HCT116 (cell line): ENCODE measurements around the gene CIDEA. TPM values are rescaled to one million over a fixed set of nuclear protein-coding genes. Genes with fewer than 3 reads are reported as not detected.

ENCODE experiments used
- ATAC-seq: fragments of 200-7000 bp; cut with Tn5 transposase; 2 replicates; pipeline ENCODE4 v1.9.1; 2020; ENCODE audit warnings: mild to moderate bottlenecking, moderate library complexity
- BruUV-seq: library from RNA; stranded (reverse); fragments of 400-500 nt; replicated peaks from 2 replicates; lab custom pipeline; 2021; lab: Mats Ljungman, UMichigan
- CTCF ChIA-PET: fragments of 300-600 bp; sonication (Branson Sonifier 250); formaldehyde crosslinking; loops from one replicate; lab custom pipeline; 2021; ENCODE audit warnings: antibody characterized with exemption; lab: Charles Lee
- POLR2A ChIA-PET: fragments of 300-600, 350-600 bp; sonication (Branson Sonifier 250); formaldehyde crosslinking; loops from one replicate; lab custom pipeline; 2021; ENCODE audit warnings: antibody characterized with exemption; lab: Charles Lee
- RAD21 ChIA-PET, 2 experiments: fragments of 300-600 bp; sonication (Branson Sonifier 250); formaldehyde crosslinking; loops; one replicate each; lab custom pipeline; 2023; ENCODE audit warnings: low total read pairs in 2 of 2; ENCODE audit not compliant: uncharacterized antibody in 2 of 2, unreplicated experiment in 2 of 2, low non-redundant PET in 1 of 2; lab: Charles Lee
- DNase-seq: peaks from one replicate; pipeline ENCODE4 v3.0.0-alpha.2; 2010; ENCODE audit warnings: low read depth, low spot score
- H2AFZ ChIP-seq: fragments of 200-600 bp; shearing (Covaris generic), sonication (generic); 2 replicates; pipeline ENCODE4 v1.6.1; 2017; ENCODE audit warnings: low read depth, mixed run types, mixed read lengths, antibody characterized with exemption, low read length; ENCODE audit not compliant: poor library complexity, severe bottlenecking
- H3K27ac ChIP-seq: 2 replicates; pipeline ENCODE4 v1.5.1; 2012; ENCODE audit warnings: low read depth, low read length
- H3K27me3 ChIP-seq: fragments of 200-600 bp; sonication (generic); 2 replicates; pipeline ENCODE4 v1.6.1; 2016; ENCODE audit warnings: mixed run types, low read length, mixed read lengths; ENCODE audit not compliant: insufficient read depth
- H3K36me3 ChIP-seq, 2 experiments: fragments of 200-500 bp in 1 of 2; fragments of 200-600 bp in 1 of 2; sonication (Bioruptor generic) in 1 of 2; sonication (generic) in 1 of 2; 2 replicates each; pipeline versions ENCODE4 v1.5.1 to v1.6.1; 2014 to 2016; ENCODE audit warnings: low read length in 2 of 2, inconsistent platforms in 1 of 2, mixed read lengths in 1 of 2, mixed run types in 1 of 2; ENCODE audit not compliant: insufficient read depth in 2 of 2, control insufficient read depth in 1 of 2
- H3K4me1 ChIP-seq, 2 experiments: fragments of 200-600 bp in 1 of 2; sonication (generic) in 1 of 2; 2 replicates each; pipeline versions ENCODE4 v1.5.1 to v1.6.1; 2012 to 2017; ENCODE audit warnings: low read length in 2 of 2, inconsistent platforms in 1 of 2, mild to moderate bottlenecking in 1 of 2, mixed read lengths in 1 of 2, mixed run types in 1 of 2, moderate library complexity in 1 of 2; ENCODE audit not compliant: insufficient read depth in 2 of 2, control insufficient read depth in 1 of 2
- H3K4me2 ChIP-seq: fragments of 200-600 bp; sonication (generic); 2 replicates; pipeline ENCODE4 v1.6.1; 2017; ENCODE audit warnings: mixed run types, low read length, mixed read lengths
- H3K4me3 ChIP-seq, 2 experiments: fragments of 200-600 bp in 1 of 2; sonication (generic) in 1 of 2; replicated peaks in 1 of 2; 2 replicates each; pipeline ENCODE4 v1.5.1; 2011 to 2016; ENCODE audit warnings: low read length in 2 of 2, control low read depth in 1 of 2, low read depth in 1 of 2, mild to moderate bottlenecking in 1 of 2, mixed read lengths in 1 of 2, mixed run types in 1 of 2
- H3K79me2 ChIP-seq: fragments of 200-600 bp; sonication (generic); 2 replicates; pipeline ENCODE4 v1.6.1; 2017; ENCODE audit warnings: mild to moderate bottlenecking, mixed run types, low read length, moderate library complexity, mixed read lengths; ENCODE audit not compliant: insufficient read depth
- H3K9ac ChIP-seq: fragments of 200-600 bp; sonication (generic); 2 replicates; pipeline ENCODE4 v1.6.1; 2016; ENCODE audit warnings: low read length, mixed read lengths
- H3K9me2 ChIP-seq: fragments of 200-600 bp; sonication (generic), shearing (Covaris generic); 2 replicates; pipeline ENCODE4 v1.6.1; 2017; ENCODE audit warnings: mixed run types, mild to moderate bottlenecking, moderate library complexity; ENCODE audit not compliant: insufficient read depth
- H3K9me3 ChIP-seq, 2 experiments: fragments of 200-500 bp in 1 of 2; fragments of 200-600 bp in 1 of 2; sonication (Bioruptor generic) in 1 of 2; sonication (generic) in 1 of 2; 2 replicates each; pipeline ENCODE4 v1.6.1; 2014 to 2017; ENCODE audit warnings: low read length in 2 of 2, mixed read lengths in 2 of 2, inconsistent platforms in 1 of 2, low read depth in 1 of 2, mild to moderate bottlenecking in 1 of 2, mixed run types in 1 of 2, moderate library complexity in 1 of 2; ENCODE audit not compliant: control insufficient read depth in 1 of 2, insufficient read depth in 1 of 2
- H4K20me1 ChIP-seq: fragments of 200-600 bp; sonication (generic), shearing (Covaris generic); 2 replicates; pipeline ENCODE4 v1.6.1; 2017; ENCODE audit warnings: mixed run types, mild to moderate bottlenecking, moderate library complexity; ENCODE audit not compliant: insufficient read depth
- EGR1 ChIP-seq: IDR thresholded peaks from 2 replicates; pipeline ENCODE4 v1.6.1; 2012; ENCODE audit warnings: low read depth
- ELF1 ChIP-seq: IDR thresholded peaks from 2 replicates; pipeline ENCODE4 v1.6.1; 2012; ENCODE audit warnings: low read depth, borderline replicate concordance
- EZH2phosphoT487 ChIP-seq: fragments of 200-600 bp; IDR thresholded peaks from 2 replicates; pipeline ENCODE4 v1.6.1; 2018; ENCODE audit warnings: antibody characterized with exemption, borderline replicate concordance
- JUND ChIP-seq: IDR thresholded peaks from 2 replicates; pipeline ENCODE4 v1.6.1; 2012
- POLR2A ChIP-seq: IDR thresholded peaks from 2 replicates; pipeline ENCODE4 v1.7.0; 2011; ENCODE audit warnings: borderline replicate concordance; ENCODE audit not compliant: insufficient read depth, insufficient read length; ENCODE audit errors: extremely low read depth
- RAD21 ChIP-seq: IDR thresholded peaks from 2 replicates; pipeline ENCODE4 v1.6.1; 2012; ENCODE audit warnings: low read depth, mild to moderate bottlenecking
- SP1 ChIP-seq: IDR thresholded peaks from 2 replicates; pipeline ENCODE4 v1.6.1; 2012; ENCODE audit warnings: low read depth
- ZFX ChIP-seq: fragments of 450-650 bp; IDR thresholded peaks from 2 replicates; pipeline ENCODE4 v1.6.1; 2017
- intact Hi-C: fragments of 100-400 bp; cut with micrococcal nuclease; formaldehyde crosslinking; loops from 2 replicates; pipeline ENCODE4 v1.10.0; 2022
- total RNA-seq: library from RNA; stranded (reverse); gene quantifications from one replicate; pipeline ENCODE4 v1.2.1, GENCODE V29; 2021; ENCODE audit not compliant: unreplicated experiment
- TF ChIP-seq, protein P1 (sequence below), 3 experiments: fragments of 200-600 bp in 1 of 3; sonication (generic) in 1 of 3; IDR thresholded peaks in 2 of 3; conservative IDR thresholded peaks in 1 of 3; 2 replicates each; pipeline ENCODE4 v1.5.1; 2012 to 2017; ENCODE audit warnings: low read depth in 2 of 3, low read length in 2 of 3, antibody characterized with exemption in 1 of 3, borderline replicate concordance in 1 of 3, control low read depth in 1 of 3, mild to moderate bottlenecking in 1 of 3, mixed read lengths in 1 of 3, mixed run types in 1 of 3, moderate library complexity in 1 of 3; ENCODE audit not compliant: insufficient read depth in 1 of 3
- TF ChIP-seq, protein P2 (sequence below): IDR thresholded peaks from 2 replicates; pipeline ENCODE4 v1.6.1; 2012; ENCODE audit warnings: low read depth
- TF ChIP-seq, protein P3 (sequence below): IDR thresholded peaks from 2 replicates; pipeline ENCODE4 v1.6.1; 2012
- TF ChIP-seq, protein P4 (sequence below): IDR thresholded peaks from 2 replicates; pipeline ENCODE4 v1.6.1; 2011; ENCODE audit warnings: mild to moderate bottlenecking, low read length, moderate library complexity; ENCODE audit not compliant: insufficient replicate concordance; ENCODE audit errors: extremely low read depth

The CIDEA gene
- total RNA-seq, 1 experiment from 2014 or later = not detected

DNA sequence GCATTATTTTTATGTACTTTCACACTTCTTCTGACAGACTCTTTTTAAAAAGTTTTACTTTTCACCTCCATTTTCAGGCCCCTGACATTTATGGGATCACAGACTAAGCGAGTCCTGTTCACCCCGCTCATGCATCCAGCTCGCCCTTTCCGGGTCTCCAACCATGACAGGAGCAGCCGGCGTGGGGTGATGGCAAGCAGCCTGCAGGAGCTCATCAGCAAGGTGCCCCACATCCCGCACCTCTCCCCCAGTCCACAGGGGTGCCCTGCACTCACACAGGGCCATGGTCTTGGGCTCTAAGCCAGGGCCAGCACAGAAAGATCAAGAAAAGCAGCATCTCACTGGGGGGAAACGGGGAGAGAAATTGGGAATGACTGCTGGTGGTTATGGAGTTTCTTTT, 8.6 kb downstream of the CIDEA start (continued):
- TF ChIP-seq, protein P1, sequence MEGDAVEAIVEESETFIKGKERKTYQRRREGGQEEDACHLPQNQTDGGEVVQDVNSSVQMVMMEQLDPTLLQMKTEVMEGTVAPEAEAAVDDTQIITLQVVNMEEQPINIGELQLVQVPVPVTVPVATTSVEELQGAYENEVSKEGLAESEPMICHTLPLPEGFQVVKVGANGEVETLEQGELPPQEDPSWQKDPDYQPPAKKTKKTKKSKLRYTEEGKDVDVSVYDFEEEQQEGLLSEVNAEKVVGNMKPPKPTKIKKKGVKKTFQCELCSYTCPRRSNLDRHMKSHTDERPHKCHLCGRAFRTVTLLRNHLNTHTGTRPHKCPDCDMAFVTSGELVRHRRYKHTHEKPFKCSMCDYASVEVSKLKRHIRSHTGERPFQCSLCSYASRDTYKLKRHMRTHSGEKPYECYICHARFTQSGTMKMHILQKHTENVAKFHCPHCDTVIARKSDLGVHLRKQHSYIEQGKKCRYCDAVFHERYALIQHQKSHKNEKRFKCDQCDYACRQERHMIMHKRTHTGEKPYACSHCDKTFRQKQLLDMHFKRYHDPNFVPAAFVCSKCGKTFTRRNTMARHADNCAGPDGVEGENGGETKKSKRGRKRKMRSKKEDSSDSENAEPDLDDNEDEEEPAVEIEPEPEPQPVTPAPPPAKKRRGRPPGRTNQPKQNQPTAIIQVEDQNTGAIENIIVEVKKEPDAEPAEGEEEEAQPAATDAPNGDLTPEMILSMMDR (IDR thresholded peaks at IDR 0.05 in 2 of 3, conservative IDR thresholded peaks at IDR 0.05 in 1 of 3; ENCODE audit: borderline replicate concordance in 1 of 3, insufficient read depth in 1 of 3, low read depth in 2 of 3, low read length in 2 of 3) = no peak
- TF ChIP-seq ELF1 (no peak), POLR2A (no peak), RAD21 (no peak)
- TF ChIP-seq, protein P2, sequence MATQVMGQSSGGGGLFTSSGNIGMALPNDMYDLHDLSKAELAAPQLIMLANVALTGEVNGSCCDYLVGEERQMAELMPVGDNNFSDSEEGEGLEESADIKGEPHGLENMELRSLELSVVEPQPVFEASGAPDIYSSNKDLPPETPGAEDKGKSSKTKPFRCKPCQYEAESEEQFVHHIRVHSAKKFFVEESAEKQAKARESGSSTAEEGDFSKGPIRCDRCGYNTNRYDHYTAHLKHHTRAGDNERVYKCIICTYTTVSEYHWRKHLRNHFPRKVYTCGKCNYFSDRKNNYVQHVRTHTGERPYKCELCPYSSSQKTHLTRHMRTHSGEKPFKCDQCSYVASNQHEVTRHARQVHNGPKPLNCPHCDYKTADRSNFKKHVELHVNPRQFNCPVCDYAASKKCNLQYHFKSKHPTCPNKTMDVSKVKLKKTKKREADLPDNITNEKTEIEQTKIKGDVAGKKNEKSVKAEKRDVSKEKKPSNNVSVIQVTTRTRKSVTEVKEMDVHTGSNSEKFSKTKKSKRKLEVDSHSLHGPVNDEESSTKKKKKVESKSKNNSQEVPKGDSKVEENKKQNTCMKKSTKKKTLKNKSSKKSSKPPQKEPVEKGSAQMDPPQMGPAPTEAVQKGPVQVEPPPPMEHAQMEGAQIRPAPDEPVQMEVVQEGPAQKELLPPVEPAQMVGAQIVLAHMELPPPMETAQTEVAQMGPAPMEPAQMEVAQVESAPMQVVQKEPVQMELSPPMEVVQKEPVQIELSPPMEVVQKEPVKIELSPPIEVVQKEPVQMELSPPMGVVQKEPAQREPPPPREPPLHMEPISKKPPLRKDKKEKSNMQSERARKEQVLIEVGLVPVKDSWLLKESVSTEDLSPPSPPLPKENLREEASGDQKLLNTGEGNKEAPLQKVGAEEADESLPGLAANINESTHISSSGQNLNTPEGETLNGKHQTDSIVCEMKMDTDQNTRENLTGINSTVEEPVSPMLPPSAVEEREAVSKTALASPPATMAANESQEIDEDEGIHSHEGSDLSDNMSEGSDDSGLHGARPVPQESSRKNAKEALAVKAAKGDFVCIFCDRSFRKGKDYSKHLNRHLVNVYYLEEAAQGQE = no peak

DNA sequence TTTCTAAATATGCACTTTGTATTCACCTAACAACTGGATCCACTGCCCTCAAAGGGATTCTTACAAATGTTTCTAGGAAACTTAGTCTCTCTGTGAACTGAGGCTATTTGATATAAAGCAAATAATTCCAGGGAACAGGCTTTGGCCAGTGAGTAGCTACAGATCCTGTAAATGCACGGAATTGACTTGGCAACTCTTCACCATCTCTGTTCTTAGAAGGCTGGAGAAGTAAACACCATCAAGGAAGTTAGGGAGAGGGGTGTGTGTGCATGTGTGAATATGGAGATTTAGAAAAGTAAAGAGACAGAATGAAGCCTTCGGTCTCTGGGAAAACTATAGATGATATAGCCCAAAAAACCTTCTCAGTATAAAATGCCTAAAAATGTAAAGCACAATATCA, 10.7 kb downstream of the CIDEA start:
- no peak overlapping the region for H3K4me3 ChIP-seq
- CTCF ChIA-PET = interaction anchor here (0.8 kb wide), 1 partner anchor 13 kb away, joined by 3 read pairs; no protein-coding TSS in a partner anchor
- no peak overlapping the region for H2AFZ ChIP-seq
- H3K9me2 ChIP-seq = no peaks in the 10 kb centered on the region
- intact Hi-C loops = no loop called here
- H3K9me3 ChIP-seq = no peaks in the 10 kb centered on the region
- no peaks in the 10 kb centered on the region for H4K20me1 ChIP-seq
- no TSS peak for BruUV-seq
- no peak for DNase-seq
- no peak overlapping the region for H3K27ac ChIP-seq
- RAD21 ChIA-PET = no interaction called here
- no peak overlapping the region for H3K9ac ChIP-seq
- H3K4me2 ChIP-seq = no peak overlapping the region
- POLR2A ChIA-PET = no interaction called here
- no peaks in the 10 kb centered on the region for H3K79me2 ChIP-seq
- no peaks in the 10 kb centered on the region for H3K36me3 ChIP-seq
- TF ChIP-seq, protein P3, sequence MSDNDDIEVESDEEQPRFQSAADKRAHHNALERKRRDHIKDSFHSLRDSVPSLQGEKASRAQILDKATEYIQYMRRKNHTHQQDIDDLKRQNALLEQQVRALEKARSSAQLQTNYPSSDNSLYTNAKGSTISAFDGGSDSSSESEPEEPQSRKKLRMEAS = no peak
- TF ChIP-seq, protein P2 = no peak
- TF ChIP-seq EZH2phosphoT487 (no peak), RAD21 (no peak), EGR1 (no peak), SP1 (no peak), JUND (no peak), ELF1 (no peak), ZFX (no peak)
- TF ChIP-seq, protein P4, sequence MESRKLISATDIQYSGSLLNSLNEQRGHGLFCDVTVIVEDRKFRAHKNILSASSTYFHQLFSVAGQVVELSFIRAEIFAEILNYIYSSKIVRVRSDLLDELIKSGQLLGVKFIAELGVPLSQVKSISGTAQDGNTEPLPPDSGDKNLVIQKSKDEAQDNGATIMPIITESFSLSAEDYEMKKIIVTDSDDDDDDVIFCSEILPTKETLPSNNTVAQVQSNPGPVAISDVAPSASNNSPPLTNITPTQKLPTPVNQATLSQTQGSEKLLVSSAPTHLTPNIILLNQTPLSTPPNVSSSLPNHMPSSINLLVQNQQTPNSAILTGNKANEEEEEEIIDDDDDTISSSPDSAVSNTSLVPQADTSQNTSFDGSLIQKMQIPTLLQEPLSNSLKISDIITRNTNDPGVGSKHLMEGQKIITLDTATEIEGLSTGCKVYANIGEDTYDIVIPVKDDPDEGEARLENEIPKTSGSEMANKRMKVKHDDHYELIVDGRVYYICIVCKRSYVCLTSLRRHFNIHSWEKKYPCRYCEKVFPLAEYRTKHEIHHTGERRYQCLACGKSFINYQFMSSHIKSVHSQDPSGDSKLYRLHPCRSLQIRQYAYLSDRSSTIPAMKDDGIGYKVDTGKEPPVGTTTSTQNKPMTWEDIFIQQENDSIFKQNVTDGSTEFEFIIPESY = no peak
- no peak for ATAC-seq
- H3K4me1 ChIP-seq = no peaks in the 10 kb centered on the region
- no peaks in the 10 kb centered on the region for H3K27me3 ChIP-seq
